Stimulated activated CD8-positive, alpha-beta memory T cell treated with anti-CD3 and anti-CD28 coated beads, Interleukin-15, amount 100 ng/mL, for 1 hour (primary cell): ENCODE measurements around the gene UPK3BL1.
A peak's percentile ranks its signal among the peaks of the same experiment; 100 is the strongest.
"Not testable (repeated sequence)": the region's sequence is repeated elsewhere in the genome, so short reads cannot be mapped to it uniquely, and the experiment has no call there.

Experiments
- DNase-seq: peaks from one replicate; pipeline ENCODE4 v3.0.0-alpha.2; 2020; ENCODE audit warnings: low read depth

Gene UPK3BL1

DNA sequence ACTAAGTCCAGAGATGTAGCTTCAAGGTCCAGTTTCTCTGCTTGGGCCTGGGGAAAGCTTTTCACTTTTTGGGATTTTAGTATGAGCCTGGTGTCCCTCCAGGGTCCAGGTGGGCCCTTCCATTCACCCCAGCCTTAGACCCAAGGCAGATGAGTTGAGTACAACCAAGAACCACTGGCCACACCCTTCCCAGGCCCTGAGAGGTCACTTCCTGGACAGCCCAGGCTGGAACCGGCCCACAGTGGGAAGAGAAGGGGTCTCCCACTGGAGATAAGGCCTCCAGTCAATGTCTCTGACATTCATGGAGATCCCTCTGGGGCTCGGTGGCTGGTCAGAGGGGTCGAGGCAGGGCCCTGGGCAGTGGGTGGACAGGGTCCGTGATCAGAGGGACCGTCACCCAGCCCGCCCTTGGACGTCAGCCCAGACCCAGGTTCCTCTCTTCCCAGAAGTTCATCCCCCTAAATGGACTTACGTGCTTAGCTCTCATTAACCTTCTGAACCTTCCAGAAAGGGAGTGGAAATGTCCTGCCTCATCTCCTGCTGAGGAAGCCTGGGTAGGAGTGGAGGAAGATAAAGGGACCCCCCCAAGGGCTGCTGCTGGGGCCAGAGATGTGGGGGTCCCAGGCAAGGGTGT lies 15.2 kb downstream of the UPK3BL1 start:
- not testable (repeated sequence) for DNase-seq

DNA sequence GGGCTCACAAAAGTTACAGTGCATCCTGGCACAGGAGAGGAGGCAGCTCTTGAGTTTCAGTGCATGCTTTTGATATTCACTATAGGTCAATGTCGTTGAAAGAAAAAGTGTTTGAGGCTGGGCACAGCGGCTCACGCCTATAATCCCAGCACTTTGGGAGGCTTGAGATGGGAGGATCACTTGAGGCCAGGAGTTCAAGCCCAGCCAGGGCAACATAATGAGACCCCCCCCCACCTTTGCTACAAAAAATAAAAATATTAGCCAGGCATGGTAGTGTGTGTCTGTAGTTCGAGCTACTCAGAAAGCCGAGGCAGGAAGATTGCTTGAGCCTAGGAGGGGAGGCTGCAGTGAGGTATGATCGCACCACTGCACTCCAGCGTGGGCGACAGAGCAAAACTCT lies 24.5 kb downstream of the UPK3BL1 start:
- not testable (repeated sequence) for DNase-seq

DNA sequence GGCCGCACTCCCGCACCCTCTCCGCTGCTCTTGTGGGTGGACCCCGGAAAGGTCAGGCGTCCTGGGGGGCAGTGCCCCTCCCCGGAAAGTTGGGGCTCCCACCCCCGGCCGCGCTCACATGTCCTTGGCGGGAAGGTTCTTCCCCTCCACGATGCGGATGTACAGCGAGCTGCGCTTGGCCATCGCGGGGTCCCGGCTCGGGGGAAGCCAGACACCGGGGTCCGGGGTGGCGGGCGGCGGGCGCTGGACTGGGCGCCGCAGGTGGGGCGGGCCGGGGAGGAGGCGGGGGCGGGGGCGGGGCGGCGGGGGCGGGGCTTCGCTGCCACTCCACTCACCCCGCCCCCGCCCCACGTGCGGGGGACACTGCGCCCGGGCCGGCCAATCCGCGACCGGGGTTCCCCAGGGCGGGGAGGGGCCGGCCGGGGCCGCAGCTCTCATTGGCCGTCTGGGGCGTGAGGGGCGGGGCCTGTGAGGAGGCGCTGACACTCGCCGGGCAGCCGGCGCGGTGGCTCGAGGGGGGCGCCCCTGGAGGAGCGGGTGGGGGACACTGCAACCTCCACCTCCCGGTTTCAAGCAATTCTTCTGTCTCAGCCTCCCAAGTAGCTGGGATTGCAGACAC lies 26.0 kb downstream of the UPK3BL1 start, which contains the start of gene RASA4:
TSS of gene RASA4 (minus strand) at position 250 of the 619 bp plus-strand sequence. CDS start at position 183, 67 bp downstream.
- peak; percentile 11 for DNase-seq

DNA sequence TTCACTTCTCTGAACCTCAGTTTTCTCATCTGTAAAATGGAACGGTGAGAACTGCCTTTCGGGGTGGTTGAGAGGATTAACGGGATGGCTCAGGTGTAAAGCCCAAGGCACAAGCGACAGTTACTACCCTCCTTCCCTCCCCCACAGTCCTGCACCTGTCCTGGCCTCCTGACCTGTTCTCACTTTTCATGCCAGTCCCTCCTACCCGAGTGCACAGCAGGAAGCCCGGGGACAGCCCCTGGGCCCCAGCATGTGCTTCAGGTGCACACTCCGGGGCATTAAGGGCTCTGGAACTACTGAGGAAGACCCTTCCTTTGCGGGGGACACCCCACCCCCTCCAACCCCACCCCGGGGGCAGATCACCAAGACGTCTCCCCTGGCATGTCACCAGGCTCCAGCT lies 26.7 kb downstream of the UPK3BL1 start:
- not testable (repeated sequence) for DNase-seq

DNA sequence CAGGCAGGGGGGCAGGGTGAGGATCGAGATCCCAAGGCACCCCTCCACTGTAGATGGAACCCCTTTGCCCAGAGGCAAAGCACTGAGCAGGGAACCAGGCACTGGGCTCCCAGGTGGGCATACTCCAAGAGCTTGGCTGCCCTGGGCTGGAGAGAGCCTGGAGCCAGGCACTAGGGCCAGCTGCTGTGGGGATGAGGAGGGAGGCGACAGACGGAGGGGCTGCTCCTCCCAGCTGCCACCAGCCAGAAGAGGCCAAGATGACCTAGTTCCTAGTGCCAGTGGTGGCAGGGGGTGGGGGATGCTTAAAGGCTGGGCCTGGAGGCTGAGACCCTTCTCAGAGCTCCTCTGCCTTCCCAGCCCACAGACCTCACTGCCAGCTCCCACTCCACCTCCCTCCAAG lies 27.7 kb downstream of the UPK3BL1 start:
- DNase-seq: not testable (repeated sequence)

DNA sequence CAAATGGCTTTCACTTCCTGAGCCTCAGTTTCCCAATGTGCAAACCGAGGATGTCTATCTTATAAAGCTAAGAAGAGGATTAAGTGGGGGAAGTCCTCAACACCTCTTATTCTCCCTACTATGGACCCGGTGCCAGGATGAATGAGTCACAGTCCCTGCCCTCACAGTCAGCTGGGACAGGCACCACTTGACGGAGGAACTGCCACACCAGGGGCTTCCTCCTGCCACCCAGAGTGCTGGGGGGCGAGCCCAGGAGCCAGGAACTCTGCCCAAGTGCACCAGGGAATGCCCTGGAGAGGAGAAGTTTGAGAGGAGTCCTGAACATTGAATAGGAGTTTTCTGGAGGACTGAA lies 28.3 kb downstream of the UPK3BL1 start:
- DNase-seq: not testable (repeated sequence)

DNA sequence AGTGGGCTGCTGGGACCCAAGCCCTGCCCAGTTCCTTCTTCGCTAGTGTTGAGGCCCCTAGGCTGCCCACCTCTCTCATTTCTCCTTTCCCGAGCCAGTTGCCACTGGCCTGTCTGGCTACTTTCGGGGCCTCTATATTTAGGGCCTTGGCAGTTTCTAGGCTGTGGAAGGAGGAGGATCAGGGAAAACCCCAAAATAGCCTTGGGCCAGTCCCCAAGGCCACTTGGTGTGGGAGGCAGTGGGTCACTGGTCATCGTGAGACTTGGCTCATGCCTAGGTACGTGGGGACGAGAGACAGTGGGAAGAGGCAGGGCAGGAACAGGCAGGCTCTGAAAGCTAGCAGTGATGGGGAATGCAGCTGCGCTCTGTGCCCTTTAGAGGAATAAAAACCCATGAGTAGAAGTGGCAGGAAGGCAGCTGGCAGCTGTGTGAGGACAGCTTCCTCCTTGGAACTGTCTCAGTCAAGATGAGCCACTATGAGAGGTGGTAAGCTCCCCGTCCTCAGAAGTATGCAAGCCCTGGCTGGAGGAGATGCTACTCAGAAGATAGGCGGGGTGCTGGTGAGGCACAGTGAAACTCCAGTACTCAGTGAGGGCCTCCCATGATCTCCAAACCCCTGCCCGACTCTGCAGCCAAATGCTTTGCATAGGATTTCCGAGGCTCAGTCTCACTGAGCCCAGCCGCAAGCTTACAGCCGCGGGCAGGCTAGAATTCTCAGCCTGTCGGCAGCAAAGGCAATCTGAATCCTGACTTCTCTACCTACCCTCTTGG lies 28.8 kb downstream of the UPK3BL1 start:
- not testable (repeated sequence) for DNase-seq

DNA sequence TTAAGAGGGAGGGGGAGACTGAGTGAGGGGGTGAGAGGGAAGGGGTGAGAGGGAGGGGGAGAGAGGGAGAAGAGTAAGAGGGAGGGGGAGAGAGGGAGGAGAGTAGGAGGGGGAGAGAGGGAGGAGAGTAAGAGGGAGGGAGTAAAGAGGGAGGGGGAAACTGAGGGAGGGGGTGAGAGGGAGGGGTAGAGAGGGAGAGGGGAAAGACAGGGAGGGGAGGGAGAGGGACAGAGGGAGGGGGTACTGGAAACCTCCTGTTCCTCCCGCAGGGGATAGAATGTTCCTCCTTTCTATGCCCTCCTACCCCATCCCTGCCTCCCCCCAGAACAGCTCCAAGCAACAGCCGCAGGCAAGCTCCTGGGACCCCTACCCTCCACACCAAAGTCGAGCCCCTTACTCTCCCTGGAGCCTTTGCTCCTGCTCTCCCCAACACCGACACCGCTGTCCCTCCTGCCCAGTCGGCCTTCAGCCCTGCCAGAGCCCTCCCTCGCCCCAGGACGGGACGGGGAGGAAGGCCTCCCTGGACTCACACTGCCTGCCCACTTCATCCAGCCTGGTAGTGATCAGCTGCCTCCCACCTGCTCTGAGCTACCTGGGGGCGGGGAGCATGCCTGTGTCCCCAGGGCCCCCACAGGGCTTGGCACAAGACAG lies 30.8 kb downstream of the UPK3BL1 start:
- not testable (repeated sequence) for DNase-seq

DNA sequence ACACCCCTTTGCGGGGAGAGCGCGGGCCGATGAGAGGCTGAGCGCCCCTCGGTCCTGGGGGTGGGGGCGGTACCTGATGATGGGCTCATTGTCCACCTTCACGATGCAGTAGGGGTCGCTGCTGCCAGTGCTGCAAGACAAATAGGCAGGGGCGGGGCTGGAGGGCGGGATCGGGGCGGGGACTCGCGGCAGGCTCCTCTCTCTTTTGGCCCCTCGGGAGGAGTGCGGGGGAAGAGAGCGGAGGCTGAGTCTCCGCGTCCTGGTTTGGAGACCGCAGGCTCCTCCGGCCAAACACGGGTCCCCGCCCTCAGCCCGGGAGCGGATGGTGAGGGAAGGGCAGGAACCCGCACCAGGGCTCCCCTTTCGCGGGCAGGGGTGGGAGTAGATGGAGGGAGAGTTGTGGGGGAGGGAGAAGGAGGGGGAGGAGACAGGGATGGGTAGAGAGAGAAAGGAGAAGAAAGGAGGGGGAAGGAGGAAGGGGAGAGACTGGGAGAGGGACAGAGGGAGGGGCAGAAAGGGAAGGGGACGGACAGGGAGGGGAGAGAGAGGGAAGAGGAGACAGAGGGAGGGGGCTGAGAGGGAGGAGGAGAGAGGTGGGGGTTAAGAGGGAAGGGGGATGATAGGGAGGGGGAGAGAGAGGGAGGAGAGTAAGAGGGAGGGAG lies 31.4 kb downstream of the UPK3BL1 start:
- not testable (repeated sequence) for DNase-seq

DNA sequence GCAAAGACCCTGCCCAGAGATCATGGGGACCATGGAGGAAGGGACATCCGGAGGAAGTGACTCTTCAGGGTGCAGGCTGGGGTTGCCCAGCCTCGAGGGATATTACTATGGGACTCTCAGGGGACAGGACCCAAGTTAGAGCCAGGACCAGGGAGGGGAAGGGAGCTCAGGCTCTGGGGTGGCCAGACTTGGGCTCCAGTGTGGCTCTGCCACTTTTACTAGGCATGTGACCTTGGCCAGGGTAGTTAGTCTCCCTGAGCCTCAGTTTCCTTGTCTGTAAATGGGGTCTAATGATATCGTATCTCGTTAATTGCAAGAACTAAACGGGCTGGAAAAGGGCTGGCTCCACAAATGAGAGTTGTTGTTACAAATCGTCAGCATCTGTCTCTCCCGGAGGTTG lies 32.1 kb downstream of the UPK3BL1 start:
- DNase-seq: not testable (repeated sequence)

DNA sequence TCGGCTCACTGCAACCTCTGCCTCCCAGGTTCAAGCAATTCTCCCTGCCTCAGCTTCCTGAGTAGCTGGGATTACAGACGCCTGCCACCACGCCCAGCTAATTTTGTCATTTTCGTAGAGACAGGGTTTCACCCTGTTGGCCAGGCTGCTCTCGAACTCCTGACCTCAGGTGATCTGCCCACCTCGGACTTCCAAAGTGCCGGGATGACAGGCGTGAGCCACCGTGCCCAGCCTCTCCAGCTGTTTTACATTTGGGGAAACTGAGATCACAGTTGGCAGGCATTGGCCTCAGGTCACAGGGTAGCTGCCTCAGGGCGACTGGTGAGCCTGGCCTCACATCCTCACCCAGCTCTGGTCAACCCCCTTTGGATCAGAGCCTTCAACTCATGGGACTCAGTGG lies 32.9 kb downstream of the UPK3BL1 start:
- not testable (repeated sequence) for DNase-seq

DNA sequence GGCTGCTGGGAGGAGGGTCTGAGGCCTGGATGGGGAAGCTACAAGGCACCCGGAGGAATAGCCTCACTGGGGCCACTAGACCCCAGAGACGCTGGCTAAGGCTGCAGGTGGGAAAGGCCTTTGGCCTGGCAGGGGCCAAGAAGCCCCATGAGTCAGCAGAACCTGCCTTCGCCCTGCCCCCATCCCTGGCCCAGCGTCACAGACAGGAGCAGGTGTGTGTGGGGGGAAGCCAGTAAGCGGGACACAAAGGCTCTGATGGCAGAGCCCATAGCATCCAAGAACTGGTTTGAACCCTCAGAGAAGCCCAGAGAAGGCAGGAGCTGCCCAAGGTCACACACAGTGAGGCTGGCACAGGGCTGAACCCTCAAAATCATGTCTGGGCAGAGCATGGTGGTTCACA lies 35.7 kb downstream of the UPK3BL1 start:
- DNase-seq: not testable (repeated sequence)

DNA sequence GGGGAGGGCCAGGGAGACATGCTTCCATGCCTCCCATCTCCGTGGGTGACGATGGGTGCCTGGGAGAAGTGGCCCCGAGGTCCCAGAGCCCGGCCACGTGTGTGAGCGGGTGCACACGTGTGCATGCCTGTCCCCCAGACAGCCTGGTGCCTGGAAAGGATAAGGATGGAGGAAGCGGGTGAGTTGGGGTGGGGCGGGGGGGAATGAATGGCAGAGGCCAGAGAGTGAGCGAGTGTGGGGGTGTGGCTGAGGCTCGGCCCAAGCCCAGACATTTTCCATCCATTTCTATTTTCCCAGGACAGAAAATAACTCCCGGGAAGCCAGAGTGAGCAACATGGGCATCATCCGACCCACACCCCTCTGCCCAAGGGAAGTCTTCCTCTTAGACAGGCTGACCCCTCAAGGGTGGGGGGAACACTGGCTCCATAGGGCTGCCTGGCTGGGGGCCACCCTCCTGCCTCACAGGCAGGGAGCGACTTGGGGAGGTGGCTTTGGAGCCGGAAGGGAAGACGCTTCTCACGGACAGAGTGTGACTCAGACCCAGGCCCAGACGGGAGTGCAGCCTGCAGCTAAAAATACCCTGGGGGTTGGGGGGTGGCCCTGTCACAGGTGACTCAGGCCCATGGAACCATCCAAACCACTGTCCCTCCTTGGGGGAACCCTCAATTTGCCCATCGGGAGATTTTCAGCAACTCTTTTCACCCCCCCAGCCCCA lies 38.0 kb downstream of the UPK3BL1 start:
- DNase-seq: not testable (repeated sequence)

DNA sequence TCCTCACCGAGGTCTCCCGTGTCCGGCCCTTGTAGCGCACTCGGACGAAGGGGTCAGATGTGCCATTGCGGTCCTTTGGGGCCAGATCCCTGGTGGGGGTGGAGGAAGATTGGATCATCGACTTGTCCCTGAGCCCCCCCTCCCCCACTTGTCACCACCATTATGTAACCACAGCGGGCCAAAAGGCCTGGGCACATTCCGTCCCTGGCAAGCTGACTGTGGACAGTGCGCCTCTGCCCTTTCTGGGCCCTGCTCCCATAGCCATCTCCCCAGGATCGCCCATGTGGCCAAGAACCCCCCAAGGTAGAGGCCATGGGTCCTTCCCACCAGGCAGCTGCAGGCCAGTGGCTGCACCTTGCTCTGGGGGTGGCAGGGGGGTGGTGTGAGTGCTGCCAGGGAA lies 40.3 kb downstream of the UPK3BL1 start:
- not testable (repeated sequence) for DNase-seq

DNA sequence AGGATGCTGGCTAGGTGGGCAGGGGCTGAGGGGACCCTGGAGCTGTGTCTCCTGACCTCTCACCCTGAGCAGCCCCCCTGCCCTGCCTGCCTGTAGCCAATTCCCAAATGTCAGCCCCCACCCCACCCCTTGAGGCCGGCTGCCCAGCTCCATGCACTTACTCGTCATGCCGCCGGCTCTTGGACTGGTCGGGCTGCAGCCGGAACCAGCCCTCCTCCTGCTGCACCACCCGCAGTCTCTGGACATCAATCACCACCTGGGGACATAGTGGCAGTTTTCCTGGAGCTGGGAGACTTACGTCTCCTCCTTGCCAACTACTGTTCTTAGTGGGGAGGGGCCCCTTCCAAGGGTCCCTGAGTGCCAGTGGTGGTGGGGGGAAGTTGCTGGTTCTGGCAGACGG lies 42.9 kb downstream of the UPK3BL1 start:
- not testable (repeated sequence) for DNase-seq

DNA sequence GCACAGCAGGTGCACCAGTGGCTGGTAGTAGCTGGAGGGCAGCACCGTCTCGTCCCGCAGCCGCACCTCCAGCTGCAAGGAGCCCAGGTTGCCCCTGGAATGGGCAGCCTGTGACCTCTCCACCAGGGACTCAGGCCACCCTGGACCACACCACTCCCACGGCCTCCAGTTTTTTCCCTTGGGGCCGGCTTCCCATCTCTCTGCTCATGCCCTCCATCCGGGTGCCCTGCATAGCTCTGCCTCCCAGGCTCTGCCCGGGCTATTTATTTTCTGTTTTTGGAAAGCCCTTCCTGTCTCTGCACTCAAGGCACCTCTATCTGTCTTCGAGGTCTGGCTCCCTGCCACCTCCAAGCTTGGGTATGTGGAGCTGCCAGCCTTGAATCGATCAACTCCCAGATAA lies 46.6 kb downstream of the UPK3BL1 start:
- DNase-seq: not testable (repeated sequence)

DNA sequence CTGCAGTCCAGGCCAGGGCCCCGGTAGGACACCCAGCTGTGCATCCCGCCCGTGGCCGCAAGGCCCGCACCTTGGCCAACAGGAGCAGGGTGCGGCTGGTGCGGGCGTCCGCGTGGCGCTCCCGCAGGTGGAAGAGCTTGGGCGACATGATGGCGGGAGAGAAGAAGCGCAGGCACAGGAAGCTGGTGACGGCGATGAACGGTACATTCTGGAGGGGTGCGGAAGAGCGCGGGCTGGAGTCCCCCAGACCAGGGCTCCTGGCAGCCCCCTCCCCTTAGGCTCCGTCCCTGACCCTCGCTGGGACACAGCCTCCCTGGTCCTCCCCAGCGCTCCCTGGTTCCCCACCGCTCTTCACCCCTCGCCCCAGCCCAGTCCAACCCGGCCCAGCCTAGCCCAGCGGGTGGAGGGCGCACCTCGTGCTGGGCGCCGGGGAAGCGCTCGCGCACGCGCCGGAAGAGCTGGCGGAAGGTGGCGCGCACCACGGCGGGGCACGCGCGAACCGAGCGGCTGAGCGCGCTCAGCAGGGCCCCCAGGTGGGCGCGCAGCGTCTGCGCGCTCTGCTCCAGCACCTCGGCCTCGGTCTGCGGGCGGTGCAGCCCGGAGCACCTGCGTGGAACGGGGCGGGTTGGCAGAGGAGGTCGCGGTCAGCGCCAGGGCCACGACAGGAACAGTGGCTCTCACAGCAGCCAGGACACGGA lies 48.8 kb downstream of the UPK3BL1 start:
- not testable (repeated sequence) for DNase-seq

DNA sequence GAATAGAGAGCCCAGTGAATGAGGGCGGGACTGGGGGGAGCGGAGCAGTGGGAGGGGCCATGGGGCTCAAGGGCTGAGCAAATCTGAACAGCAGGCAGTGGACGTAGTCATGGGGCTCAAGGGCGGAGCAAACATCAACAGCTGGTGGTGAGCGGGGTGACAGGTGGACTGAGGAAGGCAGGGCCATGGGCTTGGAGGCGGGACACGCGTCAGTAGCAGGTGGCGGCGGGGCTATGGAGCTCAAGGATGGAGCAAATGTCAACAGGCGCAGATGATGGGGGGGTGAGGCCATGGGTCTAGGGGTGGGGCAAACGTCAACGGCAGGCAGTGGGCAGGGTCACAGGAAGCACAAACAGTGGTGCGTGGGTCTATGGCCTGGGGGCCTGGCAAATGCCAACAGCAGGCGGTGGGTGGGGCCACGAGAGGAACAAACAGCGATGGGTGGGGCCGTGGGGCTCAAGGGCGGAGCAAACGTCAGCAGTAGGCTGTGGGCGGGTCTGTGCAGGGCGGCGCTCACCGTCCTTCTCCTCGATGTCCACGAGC lies 50.0 kb downstream of the UPK3BL1 start:
- DNase-seq: not testable (repeated sequence)

DNA sequence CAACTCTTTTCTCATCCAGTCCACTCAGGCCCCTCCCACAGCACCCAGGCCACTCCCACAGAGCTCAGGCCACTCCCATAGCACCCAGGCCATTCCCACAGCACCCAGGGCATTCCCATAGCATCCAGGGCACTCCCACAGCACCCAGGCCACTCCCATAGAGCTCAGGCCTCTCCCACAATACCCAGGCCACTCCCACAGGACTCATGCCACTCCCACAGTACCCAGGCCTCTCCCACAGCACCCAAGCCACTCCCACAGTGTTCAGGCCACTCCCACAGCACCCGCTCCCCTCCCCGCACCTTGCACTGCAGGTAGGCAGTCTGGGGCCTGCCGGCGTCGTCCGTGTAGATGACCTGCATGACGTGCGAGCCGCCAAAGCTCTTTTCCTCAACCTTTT lies 52.7 kb downstream of the UPK3BL1 start:
- not testable (repeated sequence) for DNase-seq
